Mucosa of descending colon (tissue), 3 donors: ENCODE measurements around the gene REL. TPM values are rescaled to one million over a fixed set of nuclear protein-coding genes. Genes with fewer than 3 reads are reported as not detected.
"Not testable (repeated sequence)": the region's sequence is repeated elsewhere in the genome, so short reads cannot be mapped to it uniquely, and the experiment has no call there.

ENCODE experiments used
- ATAC-seq: fragments of 200-7000 bp; cut with Tn5 transposase; one replicate; pipeline ENCODE4 v1.9.1; 2020; ENCODE audit warnings: mild to moderate bottlenecking, moderate library complexity
- DNase-seq, 3 donors: peaks; one replicate each; pipeline ENCODE4 v3.0.0-alpha.2; 2020
- H3K36me3 ChIP-seq: fragments of 200-600 bp; one replicate; pipeline ENCODE4 v1.8.0; 2021; ENCODE audit warnings: low read depth, mild to moderate bottlenecking
- H3K4me1 ChIP-seq: fragments of 200-600 bp; one replicate; pipeline ENCODE4 v1.8.0; 2021; ENCODE audit warnings: low read depth, mild to moderate bottlenecking
- H3K4me3 ChIP-seq: fragments of 200-600 bp; one replicate; pipeline ENCODE4 v1.8.0; 2021; ENCODE audit warnings: mild to moderate bottlenecking
- H3K9me3 ChIP-seq: fragments of 200-600 bp; one replicate; pipeline ENCODE4 v1.8.0; 2021; ENCODE audit warnings: mild to moderate bottlenecking
- intact Hi-C, 2 donors: fragments of 100-400 bp; cut with DNase I in 1 of 2; cut with micrococcal nuclease in 1 of 2; formaldehyde crosslinking; loops; one replicate each; pipeline versions ENCODE4 v1.11.0 to v1.11.1; 2022; cut with DNase I, micrococcal nuclease
- total RNA-seq, 3 donors: library from RNA; stranded (reverse); fragmentation: NEBNext Ultra II Directional in 2 of 3; extraction: Animal tissue kit (Norgen Biotek cat#: 25700) in 2 of 3; gene quantifications; one replicate each; pipeline versions ENCODE4 v1.2.1 to v1.2.4, GENCODE V29; 2021 to 2023
- TF ChIP-seq, protein P1 (sequence below): fragments of 200-600 bp; IDR thresholded peaks from one replicate; pipeline ENCODE4 v1.8.0; 2022; ENCODE audit warnings: antibody characterized with exemption, mild to moderate bottlenecking
- donor health status: DM: no; HTN: no; CAD: no; lungs with moderate emphysema.
- donor health status: DM: no; HTN: no; CAD: no.
- donor health status: DM: no; HTN: yes; CAD: no.

The REL gene
- total RNA-seq, 3 donors from 2014 or later = 17.4 to 20.5 (median 18.1) TPM

DNA sequence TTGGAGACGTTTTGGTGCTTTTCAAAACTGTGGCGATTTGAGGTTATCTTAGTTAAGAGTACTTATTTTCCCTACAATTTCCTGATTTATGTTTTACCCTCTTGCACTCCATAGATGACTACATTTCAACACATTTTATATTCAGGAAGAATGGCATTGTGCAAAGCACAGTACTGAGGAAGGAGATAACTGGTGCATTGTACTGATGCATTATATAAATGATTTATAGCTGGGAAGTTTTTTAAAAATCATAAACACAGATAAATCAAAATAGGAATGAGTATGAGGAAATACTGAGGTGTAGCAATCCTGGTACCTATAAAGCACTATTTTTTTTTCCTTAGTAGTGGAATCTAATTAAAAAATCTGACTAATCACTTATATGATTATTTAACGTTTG lies 5.6 kb downstream of the REL start:
- Histone ChIP-seq H3K4me3 (no peak overlapping the region), H3K9me3 (no peaks in the 10 kb centered on the region), H3K4me1 (peaks cover 19% of the 10 kb centered on the region), H3K36me3 (no peaks in the 10 kb centered on the region)
- DNase-seq (no peak), ATAC-seq (no peak)
- TF ChIP-seq, protein P1, sequence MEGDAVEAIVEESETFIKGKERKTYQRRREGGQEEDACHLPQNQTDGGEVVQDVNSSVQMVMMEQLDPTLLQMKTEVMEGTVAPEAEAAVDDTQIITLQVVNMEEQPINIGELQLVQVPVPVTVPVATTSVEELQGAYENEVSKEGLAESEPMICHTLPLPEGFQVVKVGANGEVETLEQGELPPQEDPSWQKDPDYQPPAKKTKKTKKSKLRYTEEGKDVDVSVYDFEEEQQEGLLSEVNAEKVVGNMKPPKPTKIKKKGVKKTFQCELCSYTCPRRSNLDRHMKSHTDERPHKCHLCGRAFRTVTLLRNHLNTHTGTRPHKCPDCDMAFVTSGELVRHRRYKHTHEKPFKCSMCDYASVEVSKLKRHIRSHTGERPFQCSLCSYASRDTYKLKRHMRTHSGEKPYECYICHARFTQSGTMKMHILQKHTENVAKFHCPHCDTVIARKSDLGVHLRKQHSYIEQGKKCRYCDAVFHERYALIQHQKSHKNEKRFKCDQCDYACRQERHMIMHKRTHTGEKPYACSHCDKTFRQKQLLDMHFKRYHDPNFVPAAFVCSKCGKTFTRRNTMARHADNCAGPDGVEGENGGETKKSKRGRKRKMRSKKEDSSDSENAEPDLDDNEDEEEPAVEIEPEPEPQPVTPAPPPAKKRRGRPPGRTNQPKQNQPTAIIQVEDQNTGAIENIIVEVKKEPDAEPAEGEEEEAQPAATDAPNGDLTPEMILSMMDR = no peak
- intact Hi-C loops = no loop called here

DNA sequence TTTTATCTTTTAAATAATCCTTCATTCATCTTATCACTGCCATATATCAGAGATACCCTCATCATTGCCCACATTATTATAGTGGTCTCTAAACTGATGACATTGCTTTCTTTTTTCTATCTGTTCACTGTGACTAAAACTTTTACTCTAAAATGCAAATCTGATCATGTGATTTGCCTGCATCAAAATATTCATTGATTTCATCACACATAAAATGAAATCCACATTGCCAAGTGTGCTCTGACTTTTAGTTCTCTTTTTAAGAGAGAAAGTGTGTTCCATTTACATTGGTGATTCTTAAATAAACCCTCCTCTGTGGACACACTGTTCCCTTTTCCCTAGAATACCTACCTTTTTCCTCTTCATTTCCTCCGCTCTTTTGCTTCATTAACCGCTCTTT lies 7.5 kb downstream of the REL start:
- DNase-seq = no peak
- intact Hi-C loops = no loop called here
- H3K9me3 ChIP-seq = no peaks in the 10 kb centered on the region
- peaks cover 6% of the 10 kb centered on the region for H3K36me3 ChIP-seq
- H3K4me1 ChIP-seq = peaks cover 18% of the 10 kb centered on the region
- ATAC-seq = no peak
- TF ChIP-seq, protein P1 = no peak
- H3K4me3 ChIP-seq = no peak overlapping the region

DNA sequence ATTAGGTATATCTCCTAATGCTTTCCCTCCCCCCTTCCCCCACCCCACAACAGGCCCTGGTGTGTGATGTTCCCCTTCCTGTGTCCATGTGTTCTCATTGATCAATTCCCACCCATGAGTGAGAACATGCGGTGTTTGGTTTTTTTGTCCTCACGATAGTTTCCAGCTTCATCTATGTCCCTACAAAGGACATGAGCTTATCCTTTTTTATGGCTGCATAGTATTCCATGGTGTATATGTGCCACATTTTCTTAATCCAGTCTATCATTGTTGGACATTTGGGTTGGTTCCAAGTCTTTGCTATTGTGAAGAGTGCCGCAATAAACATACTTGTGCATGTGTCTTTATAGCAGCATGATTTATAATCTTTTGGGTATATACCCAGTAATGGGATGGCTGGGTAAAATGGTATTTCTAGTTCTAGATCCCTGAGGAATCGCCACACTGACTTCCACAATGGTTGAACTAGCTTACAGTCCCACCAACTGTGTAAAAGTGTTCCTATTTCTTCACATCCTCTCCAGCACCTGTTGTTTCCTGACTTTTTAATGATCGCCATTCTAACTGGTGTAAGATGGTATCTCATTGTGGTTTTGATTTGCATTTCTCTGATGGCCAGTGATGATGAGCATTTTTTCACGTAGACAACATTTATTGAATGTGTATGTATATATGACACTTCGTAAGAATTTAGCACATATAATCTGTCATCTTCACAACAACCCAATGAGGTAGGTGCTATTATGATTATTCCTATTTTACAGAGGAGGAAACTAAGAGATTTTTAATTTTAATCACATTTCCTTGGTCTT lies 8.4 kb downstream of the REL start:
- H3K9me3 ChIP-seq, H3K4me3 ChIP-seq, ATAC-seq, intact Hi-C loops, DNase-seq, H3K4me1 ChIP-seq, H3K36me3 ChIP-seq: not testable (repeated sequence)

DNA sequence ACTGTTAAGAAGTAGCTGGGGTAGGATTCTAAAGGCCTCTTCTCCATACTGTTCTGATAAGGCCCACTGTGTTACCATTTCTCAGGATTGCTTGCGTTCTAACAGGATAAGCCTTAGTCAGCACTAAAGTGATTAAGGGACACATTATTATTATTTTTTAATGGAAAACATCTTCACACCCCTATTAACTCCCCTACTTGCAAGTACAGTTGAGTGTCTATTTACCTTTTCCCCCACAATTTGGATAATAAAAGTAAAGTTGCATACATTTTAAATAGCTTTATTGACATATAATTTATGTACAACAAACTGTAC lies 9.0 kb downstream of the REL start:
- H3K36me3 ChIP-seq = peaks cover 6% of the 10 kb centered on the region
- intact Hi-C loops = no loop called here
- TF ChIP-seq, protein P1 = no peak
- ATAC-seq = no peak
- DNase-seq = no peak
- H3K4me3 ChIP-seq = no peak overlapping the region
- no peaks in the 10 kb centered on the region for H3K9me3 ChIP-seq
- H3K4me1 ChIP-seq = peaks cover 3% of the 10 kb centered on the region

DNA sequence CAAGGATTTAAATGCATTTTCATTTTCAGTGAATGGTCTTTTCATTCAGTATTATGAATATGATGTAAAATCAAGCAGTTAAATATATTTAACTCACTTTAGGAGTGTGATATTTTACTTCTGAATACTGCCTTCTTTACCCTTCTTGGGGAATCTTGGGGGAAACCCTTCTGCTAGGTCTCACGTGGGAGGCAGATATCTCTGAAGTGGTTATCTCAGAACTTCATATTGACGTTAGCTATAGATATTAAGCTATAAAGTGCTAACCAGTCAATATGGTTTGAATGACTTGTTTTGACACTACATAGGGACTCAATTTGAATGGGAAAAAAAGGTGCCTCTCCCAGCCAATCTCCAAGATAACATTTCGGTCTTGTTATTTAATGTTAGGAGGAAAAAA lies 9.8 kb downstream of the REL start:
- H3K36me3 ChIP-seq = peaks cover 6% of the 10 kb centered on the region
- no peak overlapping the region for H3K4me3 ChIP-seq
- intact Hi-C loops = no loop called here
- no peaks in the 10 kb centered on the region for H3K4me1 ChIP-seq
- no peaks in the 10 kb centered on the region for H3K9me3 ChIP-seq
- ATAC-seq (no peak), DNase-seq (no peak)
- TF ChIP-seq, protein P1 = no peak

DNA sequence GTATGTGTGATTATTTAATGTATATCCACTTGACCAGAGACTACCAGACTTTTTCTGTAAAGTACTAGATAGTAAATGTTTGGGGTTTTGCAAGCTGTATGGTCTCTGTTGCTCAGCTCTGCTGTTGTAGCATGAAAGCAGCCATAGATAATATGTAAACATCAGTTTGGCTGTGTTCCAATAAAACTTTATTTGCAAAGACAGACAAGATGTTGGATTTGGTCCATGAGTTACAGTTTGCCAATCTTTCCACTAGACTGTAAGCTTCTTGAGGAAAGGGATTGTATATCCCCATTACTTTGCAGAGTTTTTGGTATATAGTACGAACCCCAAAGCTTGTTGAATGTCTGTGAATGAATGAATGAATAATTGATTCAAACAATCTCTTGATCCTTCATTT lies 17.2 kb downstream of the REL start:
- DNase-seq = no peak
- ATAC-seq = no peak
- Histone ChIP-seq H3K9me3 (no peaks in the 10 kb centered on the region), H3K4me3 (no peak overlapping the region), H3K4me1 (no peaks in the 10 kb centered on the region), H3K36me3 (no peaks in the 10 kb centered on the region)
- TF ChIP-seq, protein P1 = no peak
- intact Hi-C loops = no loop called here
